ENCODE measurements around the gene PLA2G2F. TPM values are rescaled to one million over a fixed set of nuclear protein-coding genes. Genes with fewer than 3 reads are reported as not detected.

Gene PLA2G2F
- total and polyA plus RNA-seq, 9 of the 15 experiments (the other 6 are each of a cell fraction or from before 2014, with no cell fraction given): not detected

DNA sequence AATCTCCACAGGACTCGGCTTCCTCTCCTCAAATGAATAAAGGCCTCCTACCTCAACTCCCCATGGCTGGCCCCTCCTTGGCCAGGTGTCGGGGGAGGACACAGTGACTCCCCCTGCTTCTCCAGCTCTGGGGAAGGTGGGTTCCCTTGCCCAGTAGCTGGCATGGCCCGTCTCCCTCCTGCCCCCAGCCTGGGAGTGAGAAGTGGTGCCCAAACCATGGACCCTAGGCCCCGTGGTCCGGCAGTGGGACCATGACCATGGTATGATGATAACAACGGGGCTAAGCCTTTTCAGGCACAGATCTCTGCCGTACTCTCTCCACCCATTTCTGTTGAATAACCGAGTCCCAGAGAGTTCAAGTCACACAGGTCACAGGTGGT lies 11.2 kb downstream of the PLA2G2F start:
- no peaks in the 10 kb centered on the region for H3K36me3 ChIP-seq (ENCODE audit: control insufficient read depth, insufficient read depth, low read length)
- intact Hi-C loops (cut with micrococcal nuclease) (no loop called here), in situ Hi-C loops (cut with MboI) (loop anchor here (5.0 kb wide), 1 partner anchor 238 kb away; no protein-coding TSS in a partner anchor)
- FAIRE-seq (no peak), DNase-seq (ENCODE audit: extremely low read depth in 1 of 4, low spot score in 3 of 4) (no peak), ATAC-seq (no peak)
- BruUV-seq (replicated peaks): no TSS peak
- H3K27me3 ChIP-seq (ENCODE audit: control insufficient read depth in 2 of 2, insufficient read depth in 2 of 2, low read length in 2 of 2): peaks cover 2 to 23% of the 10 kb centered on the region in 2 experiments; a peak in 3 of 5 replicates
- H3K9me3 ChIP-seq (replicated peaks; ENCODE audit: control insufficient read depth, insufficient read depth, low read depth, low read length): no peaks in the 10 kb centered on the region
- no peaks in the 10 kb centered on the region for H3K9me1 ChIP-seq (ENCODE audit: control insufficient read depth, insufficient read depth, low read length)
- peaks cover 0 to 26% of the 10 kb centered on the region in 2 experiments; a peak in 3 of 5 replicates for H3K4me1 ChIP-seq (replicated peaks in 1 of 2; ENCODE audit: control insufficient read depth in 2 of 2, insufficient read depth in 2 of 2, low read length in 2 of 2)
- no peak overlapping the region; a peak in 1 of 4 replicates for H3K9ac ChIP-seq (ENCODE audit: insufficient read depth in 1 of 2, low read depth in 2 of 2, low read length in 2 of 2)
- ChIA-PET POLR2A (interaction anchor here (0.7 to 0.9 kb wide), 2 partner anchors 23 to 230 kb away, joined by 3 read pairs; no protein-coding TSS in a partner anchor), CTCF (ENCODE audit: low intra/inter-chr PET ratio) (no interaction called here)
- no peak overlapping the region for H3K4me3 ChIP-seq
- no peaks in the 10 kb centered on the region for H3K79me2 ChIP-seq (ENCODE audit: control insufficient read depth, insufficient read depth, low read length)
- WGBS (ENCODE audit: insufficient coverage, low coverage, missing lambda C conversion rate): 15% methylated on average over 8 of the region's 8 CpGs
- H3K4me2 ChIP-seq (ENCODE audit: insufficient read depth, low read length): no peak overlapping the region
- H4K20me1 ChIP-seq (replicated peaks; ENCODE audit: control insufficient read depth, insufficient read depth, low read length): no peaks in the 10 kb centered on the region
- no peak overlapping the region for H2AFZ ChIP-seq (ENCODE audit: low read depth, low read length)
- H3K27ac ChIP-seq (ENCODE audit: extremely low read depth, low read depth, low read length): no peak overlapping the region
- no peak for TF ChIP-seq U2AF2 (optimal IDR thresholded peaks at IDR 0.05; ENCODE audit: low read depth, low read length)
- TF ChIP-seq, protein P1, sequence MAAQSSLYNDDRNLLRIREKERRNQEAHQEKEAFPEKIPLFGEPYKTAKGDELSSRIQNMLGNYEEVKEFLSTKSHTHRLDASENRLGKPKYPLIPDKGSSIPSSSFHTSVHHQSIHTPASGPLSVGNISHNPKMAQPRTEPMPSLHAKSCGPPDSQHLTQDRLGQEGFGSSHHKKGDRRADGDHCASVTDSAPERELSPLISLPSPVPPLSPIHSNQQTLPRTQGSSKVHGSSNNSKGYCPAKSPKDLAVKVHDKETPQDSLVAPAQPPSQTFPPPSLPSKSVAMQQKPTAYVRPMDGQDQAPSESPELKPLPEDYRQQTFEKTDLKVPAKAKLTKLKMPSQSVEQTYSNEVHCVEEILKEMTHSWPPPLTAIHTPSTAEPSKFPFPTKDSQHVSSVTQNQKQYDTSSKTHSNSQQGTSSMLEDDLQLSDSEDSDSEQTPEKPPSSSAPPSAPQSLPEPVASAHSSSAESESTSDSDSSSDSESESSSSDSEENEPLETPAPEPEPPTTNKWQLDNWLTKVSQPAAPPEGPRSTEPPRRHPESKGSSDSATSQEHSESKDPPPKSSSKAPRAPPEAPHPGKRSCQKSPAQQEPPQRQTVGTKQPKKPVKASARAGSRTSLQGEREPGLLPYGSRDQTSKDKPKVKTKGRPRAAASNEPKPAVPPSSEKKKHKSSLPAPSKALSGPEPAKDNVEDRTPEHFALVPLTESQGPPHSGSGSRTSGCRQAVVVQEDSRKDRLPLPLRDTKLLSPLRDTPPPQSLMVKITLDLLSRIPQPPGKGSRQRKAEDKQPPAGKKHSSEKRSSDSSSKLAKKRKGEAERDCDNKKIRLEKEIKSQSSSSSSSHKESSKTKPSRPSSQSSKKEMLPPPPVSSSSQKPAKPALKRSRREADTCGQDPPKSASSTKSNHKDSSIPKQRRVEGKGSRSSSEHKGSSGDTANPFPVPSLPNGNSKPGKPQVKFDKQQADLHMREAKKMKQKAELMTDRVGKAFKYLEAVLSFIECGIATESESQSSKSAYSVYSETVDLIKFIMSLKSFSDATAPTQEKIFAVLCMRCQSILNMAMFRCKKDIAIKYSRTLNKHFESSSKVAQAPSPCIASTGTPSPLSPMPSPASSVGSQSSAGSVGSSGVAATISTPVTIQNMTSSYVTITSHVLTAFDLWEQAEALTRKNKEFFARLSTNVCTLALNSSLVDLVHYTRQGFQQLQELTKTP (IDR thresholded peaks at IDR 0.05; ENCODE audit: low read depth in 1 of 2, partially characterized antibody in 2 of 2): no peak
- no peak for TF ChIP-seq TBL1XR1 (IDR thresholded peaks at IDR 0.05; ENCODE audit: low read length in 2 of 2)
- TF ChIP-seq SIRT6 (IDR thresholded peaks at IDR 0.05; ENCODE audit: low read depth, low read length): no peak
- TF ChIP-seq, protein P2, sequence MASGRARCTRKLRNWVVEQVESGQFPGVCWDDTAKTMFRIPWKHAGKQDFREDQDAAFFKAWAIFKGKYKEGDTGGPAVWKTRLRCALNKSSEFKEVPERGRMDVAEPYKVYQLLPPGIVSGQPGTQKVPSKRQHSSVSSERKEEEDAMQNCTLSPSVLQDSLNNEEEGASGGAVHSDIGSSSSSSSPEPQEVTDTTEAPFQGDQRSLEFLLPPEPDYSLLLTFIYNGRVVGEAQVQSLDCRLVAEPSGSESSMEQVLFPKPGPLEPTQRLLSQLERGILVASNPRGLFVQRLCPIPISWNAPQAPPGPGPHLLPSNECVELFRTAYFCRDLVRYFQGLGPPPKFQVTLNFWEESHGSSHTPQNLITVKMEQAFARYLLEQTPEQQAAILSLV (tag; IDR thresholded peaks at IDR 0.05): no peak
- TF ChIP-seq ZBTB7A (IDR thresholded peaks at IDR 0.05; ENCODE audit: borderline replicate concordance, control insufficient read depth, low read depth, low read length): no peak
- TF ChIP-seq, protein P3, sequence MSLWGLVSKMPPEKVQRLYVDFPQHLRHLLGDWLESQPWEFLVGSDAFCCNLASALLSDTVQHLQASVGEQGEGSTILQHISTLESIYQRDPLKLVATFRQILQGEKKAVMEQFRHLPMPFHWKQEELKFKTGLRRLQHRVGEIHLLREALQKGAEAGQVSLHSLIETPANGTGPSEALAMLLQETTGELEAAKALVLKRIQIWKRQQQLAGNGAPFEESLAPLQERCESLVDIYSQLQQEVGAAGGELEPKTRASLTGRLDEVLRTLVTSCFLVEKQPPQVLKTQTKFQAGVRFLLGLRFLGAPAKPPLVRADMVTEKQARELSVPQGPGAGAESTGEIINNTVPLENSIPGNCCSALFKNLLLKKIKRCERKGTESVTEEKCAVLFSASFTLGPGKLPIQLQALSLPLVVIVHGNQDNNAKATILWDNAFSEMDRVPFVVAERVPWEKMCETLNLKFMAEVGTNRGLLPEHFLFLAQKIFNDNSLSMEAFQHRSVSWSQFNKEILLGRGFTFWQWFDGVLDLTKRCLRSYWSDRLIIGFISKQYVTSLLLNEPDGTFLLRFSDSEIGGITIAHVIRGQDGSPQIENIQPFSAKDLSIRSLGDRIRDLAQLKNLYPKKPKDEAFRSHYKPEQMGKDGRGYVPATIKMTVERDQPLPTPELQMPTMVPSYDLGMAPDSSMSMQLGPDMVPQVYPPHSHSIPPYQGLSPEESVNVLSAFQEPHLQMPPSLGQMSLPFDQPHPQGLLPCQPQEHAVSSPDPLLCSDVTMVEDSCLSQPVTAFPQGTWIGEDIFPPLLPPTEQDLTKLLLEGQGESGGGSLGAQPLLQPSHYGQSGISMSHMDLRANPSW (CRISPR knock-in tag; IDR thresholded peaks at IDR 0.05): no peak
- no peak for TF ChIP-seq NEUROD1 (IDR thresholded peaks at IDR 0.05; ENCODE audit: borderline replicate concordance, low read depth, low read length, partially characterized antibody)

Data from K562 (cell line).